GM21786 (cell line): Measurements from ENCODE around the gene AKNA.

ENCODE experiments used
- ATAC-seq: cut with Tn5 transposase; IDR thresholded peaks from one replicate; pipeline ENCODE4 v1.9.1; 2021; ENCODE audit not compliant: unreplicated experiment

Gene AKNA

GRCh38 chr9:114376586-114377445 is 11.0 kb downstream of the AKNA start:
- no peak for ATAC-seq

- ATAC-seq = no peak
These were observed 12.2 kb downstream of the AKNA start for GRCh38 chr9:114375386-114376175.

GRCh38 chr9:114374936-114375335 is 12.8 kb downstream of the AKNA start:
- ATAC-seq = no peak

- no peak for ATAC-seq
These were observed 13.6 kb downstream of the AKNA start for GRCh38 chr9:114373960-114374730.

- ATAC-seq = peak; percentile 93
These were observed 14.8 kb downstream of the AKNA start for GRCh38 chr9:114372921-114373448.

GRCh38 chr9:114371973-114372917 is 15.5 kb downstream of the AKNA start:
- peak; percentile 36 for ATAC-seq

- ATAC-seq = no peak
These were observed 16.3 kb downstream of the AKNA start for GRCh38 chr9:114371343-114371944.

GRCh38 chr9:114370968-114371320 is 16.8 kb downstream of the AKNA start:
- no peak for ATAC-seq

GRCh38 chr9:114370251-114370967 is 17.4 kb downstream of the AKNA start:
- no peak for ATAC-seq

- no peak for ATAC-seq
These were observed 18.3 kb downstream of the AKNA start for GRCh38 chr9:114369216-114370130.

GRCh38 chr9:114367772-114368569 is 19.8 kb downstream of the AKNA start:
- ATAC-seq = peak; percentile 24

- no peak for ATAC-seq
These were observed 20.4 kb downstream of the AKNA start for GRCh38 chr9:114367366-114367765.

- ATAC-seq = peak; percentile 49
These were observed 21.3 kb downstream of the AKNA start for GRCh38 chr9:114366334-114367128.

GRCh38 chr9:114365194-114365593 is 22.6 kb downstream of the AKNA start:
- no peak for ATAC-seq

GRCh38 chr9:114364134-114365041 is 23.4 kb downstream of the AKNA start:
- ATAC-seq = no peak
